Liver (tissue), 9 donors: ENCODE results near the gene TESK2. TPM values are rescaled to one million over a fixed set of nuclear protein-coding genes. Genes with fewer than 3 reads are reported as not detected.

Experiments used
- DNase-seq: peaks from one replicate; pipeline ENCODE4 v3.0.0-alpha.2; 2017; ENCODE audit warnings: low spot score
- H3K27ac ChIP-seq, 2 donors: one replicate each; pipeline ENCODE4 v1.7.0; 2013; ENCODE audit warnings: inconsistent platforms in 2 of 2, low read length in 2 of 2, control low read depth in 1 of 2, low read depth in 1 of 2, mild to moderate bottlenecking in 1 of 2
- H3K27me3 ChIP-seq, 4 donors: one replicate each; pipeline versions ENCODE4 v1.6.1 to v1.7.0; 2013; ENCODE audit warnings: low read length in 3 of 4, inconsistent platforms in 1 of 4, mild to moderate bottlenecking in 1 of 4, moderate library complexity in 1 of 4; ENCODE audit not compliant: control insufficient read depth in 4 of 4, insufficient read depth in 4 of 4
- H3K36me3 ChIP-seq, 4 donors: one replicate each; pipeline versions ENCODE4 v1.6.1 to v1.7.0; 2013; ENCODE audit warnings: low read length in 3 of 4, mild to moderate bottlenecking in 3 of 4, low read depth in 1 of 4, moderate library complexity in 1 of 4; ENCODE audit not compliant: control insufficient read depth in 4 of 4, insufficient read depth in 3 of 4
- H3K4me1 ChIP-seq, 4 donors: one replicate each; pipeline versions ENCODE4 v1.6.1 to v1.7.0; 2013; ENCODE audit warnings: low read length in 3 of 4, mild to moderate bottlenecking in 3 of 4, moderate library complexity in 1 of 4; ENCODE audit not compliant: control insufficient read depth in 4 of 4, insufficient read depth in 4 of 4
- H3K4me3 ChIP-seq, 3 donors: one replicate each; pipeline versions ENCODE4 v1.6.1 to v1.7.0; 2013; ENCODE audit warnings: low read length in 3 of 3, control low read depth in 1 of 3, low read depth in 1 of 3, mild to moderate bottlenecking in 1 of 3
- H3K9ac ChIP-seq, 2 donors: one replicate each; pipeline ENCODE4 v1.7.0; 2013; ENCODE audit warnings: low read length in 2 of 2, mild to moderate bottlenecking in 2 of 2, moderate library complexity in 2 of 2, control low read depth in 1 of 2, low read depth in 1 of 2
- H3K9me3 ChIP-seq, 4 donors: one replicate each; pipeline versions ENCODE4 v1.6.1 to v1.7.0; 2013; ENCODE audit warnings: low read length in 3 of 4; ENCODE audit not compliant: control insufficient read depth in 4 of 4
- FOXA1 ChIP-seq: IDR thresholded peaks from 2 replicates; pipeline ENCODE4 v1.6.1; 2016; ENCODE audit warnings: antibody characterized with exemption
- FOXA2 ChIP-seq: IDR thresholded peaks from 2 replicates; pipeline ENCODE4 v1.6.1; 2016; ENCODE audit warnings: antibody characterized with exemption
- GABPA ChIP-seq, 2 donors: IDR thresholded peaks in 1 of 2; conservative IDR thresholded peaks in 1 of 2; 2 replicates each; pipeline ENCODE4 v1.6.1; 2016; ENCODE audit warnings: antibody characterized with exemption in 2 of 2, mild to moderate bottlenecking in 1 of 2, moderate library complexity in 1 of 2
- HNF4A ChIP-seq, 2 donors: conservative IDR thresholded peaks; 2 replicates each; pipeline ENCODE4 v1.6.1; 2016; ENCODE audit warnings: antibody characterized with exemption in 2 of 2, mild to moderate bottlenecking in 2 of 2
- HNF4G ChIP-seq: IDR thresholded peaks from 2 replicates; pipeline ENCODE4 v1.6.1; 2016; ENCODE audit warnings: antibody characterized with exemption
- JUND ChIP-seq, 2 donors: IDR thresholded peaks; 2 replicates each; pipeline ENCODE4 v1.6.1; 2016; ENCODE audit warnings: antibody characterized with exemption in 2 of 2
- NR2F2 ChIP-seq: IDR thresholded peaks from 2 replicates; pipeline ENCODE4 v1.6.1; 2016; ENCODE audit warnings: antibody characterized with exemption
- RAD21 ChIP-seq, 2 donors: IDR thresholded peaks; 2 replicates each; pipeline ENCODE4 v1.6.1; 2016; ENCODE audit warnings: antibody characterized with exemption in 2 of 2, mild to moderate bottlenecking in 2 of 2
- RXRA ChIP-seq, 2 donors: IDR thresholded peaks; 2 replicates each; pipeline ENCODE4 v1.6.1; 2017 to 2018; ENCODE audit warnings: antibody characterized with exemption in 2 of 2, mild to moderate bottlenecking in 1 of 2
- SP1 ChIP-seq: IDR thresholded peaks from 2 replicates; pipeline ENCODE4 v1.6.1; 2018; ENCODE audit warnings: antibody characterized with exemption, mild to moderate bottlenecking
- TAF1 ChIP-seq: conservative IDR thresholded peaks from 2 replicates; pipeline ENCODE4 v1.6.1; 2016; ENCODE audit warnings: antibody characterized with exemption, mild to moderate bottlenecking
- YY1 ChIP-seq: IDR thresholded peaks from 2 replicates; pipeline ENCODE4 v1.6.1; 2016; ENCODE audit warnings: antibody characterized with exemption, mild to moderate bottlenecking
- WGBS: extraction: QIAGEN DNeasy Blood & Tissue Kit; methylation state at CpG from one replicate; pipeline ENCODE4 v1.1.7; 2013; 5-methylcytosine and 5-hydroxymethylcytosine counted together
- polyA plus RNA-seq, 2 donors: library from polyadenylated mRNA; stranded (reverse) in 1 of 2; unstranded in 1 of 2; fragments of 200-250 nt in 1 of 2; fragments of >200 nt in 1 of 2; fragmentation: Nextera tagmentation in 1 of 2; extraction: Ambion mirVana in 1 of 2; gene quantifications; one replicate each; pipeline versions ENCODE4 v1.2.1 to v1.2.3, GENCODE V29; 2013 to 2015
- total RNA-seq, 2 donors: library from RNA; depleted of rRNA; stranded (reverse); fragments of >200 nt; gene quantifications; one replicate each; pipeline ENCODE4 v1.2.3, GENCODE V29; 2014
- TF ChIP-seq, protein P1 (sequence below): IDR thresholded peaks from 2 replicates; pipeline ENCODE4 v1.6.1; 2016; ENCODE audit warnings: antibody characterized with exemption
- TF ChIP-seq, protein P2 (sequence below): IDR thresholded peaks from 2 replicates; pipeline ENCODE4 v1.6.1; 2016; ENCODE audit warnings: antibody characterized with exemption
- TF ChIP-seq, protein P3 (sequence below): IDR thresholded peaks from 2 replicates; pipeline ENCODE4 v1.6.1; 2016; ENCODE audit warnings: antibody characterized with exemption, mild to moderate bottlenecking
- donor health status: healthy.
- donor health status: healthy.
- donor health status: healthy.
- donor health status: healthy.
- donor health status: healthy.

The TESK2 gene
- total and polyA plus RNA-seq, 4 donors, result 2.4 to 8.2 (median 5.2) TPM

DNA sequence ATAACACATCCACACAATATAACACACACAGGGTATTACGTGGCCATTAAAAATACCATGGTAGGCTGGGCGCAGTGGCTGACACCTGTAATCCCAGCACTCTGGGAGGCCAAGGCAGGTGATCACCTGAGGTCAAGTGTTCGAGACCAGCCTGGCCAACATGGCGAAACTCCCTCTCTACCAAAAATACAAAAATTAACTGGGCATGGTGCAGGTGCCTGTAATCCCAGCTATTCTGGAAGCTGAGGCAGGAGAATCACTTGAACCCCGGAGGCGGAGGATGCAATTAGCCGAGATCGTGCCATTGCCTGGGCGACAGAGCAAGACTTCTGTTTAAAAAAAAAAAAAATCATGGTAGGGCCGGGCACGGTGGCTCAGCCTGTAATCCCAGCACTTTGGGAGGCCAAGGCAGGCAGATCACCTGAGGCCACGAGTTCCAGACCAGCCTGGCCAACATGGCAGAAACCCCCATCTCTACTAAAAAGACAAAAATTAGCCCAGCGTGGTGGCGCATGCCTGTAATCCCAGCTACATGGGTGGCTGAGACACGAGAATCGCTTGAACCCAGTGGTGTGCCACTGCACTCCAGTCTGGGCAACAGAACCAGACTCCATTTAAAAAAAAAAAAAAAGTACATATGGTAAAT is 188.3 kb downstream of the TESK2 start:
- peak overlapping the region in 1 of 2 donors; percentile 66 for H3K9ac ChIP-seq
- H3K27ac ChIP-seq, result peak overlapping the region in 1 of 2 donors; percentile 49
- H3K27me3 ChIP-seq, result no peaks in the 10 kb centered on the region
- peak overlapping the region in 2 of 3 donors; percentile 61 to 65 for H3K4me3 ChIP-seq
- H3K9me3 ChIP-seq, result no peaks in the 10 kb centered on the region
- DNase-seq, result no peak
- peaks cover 3 to 22% (median 12%) of the 10 kb centered on the region in 4 donors for H3K4me1 ChIP-seq
- TF ChIP-seq JUND (IDR thresholded peaks at IDR 0.05) (no peak), TAF1 (no peak), RXRA (IDR thresholded peaks at IDR 0.05) (no peak), YY1 (no peak), NR2F2 (no peak), SP1 (no peak), HNF4G (no peak), HNF4A (conservative IDR thresholded peaks at IDR 0.05) (no peak), FOXA1 (no peak), GABPA (IDR thresholded peaks at IDR 0.05 in 1 of 2, conservative IDR thresholded peaks at IDR 0.05 in 1 of 2) (no peak)
- TF ChIP-seq, protein P1, sequence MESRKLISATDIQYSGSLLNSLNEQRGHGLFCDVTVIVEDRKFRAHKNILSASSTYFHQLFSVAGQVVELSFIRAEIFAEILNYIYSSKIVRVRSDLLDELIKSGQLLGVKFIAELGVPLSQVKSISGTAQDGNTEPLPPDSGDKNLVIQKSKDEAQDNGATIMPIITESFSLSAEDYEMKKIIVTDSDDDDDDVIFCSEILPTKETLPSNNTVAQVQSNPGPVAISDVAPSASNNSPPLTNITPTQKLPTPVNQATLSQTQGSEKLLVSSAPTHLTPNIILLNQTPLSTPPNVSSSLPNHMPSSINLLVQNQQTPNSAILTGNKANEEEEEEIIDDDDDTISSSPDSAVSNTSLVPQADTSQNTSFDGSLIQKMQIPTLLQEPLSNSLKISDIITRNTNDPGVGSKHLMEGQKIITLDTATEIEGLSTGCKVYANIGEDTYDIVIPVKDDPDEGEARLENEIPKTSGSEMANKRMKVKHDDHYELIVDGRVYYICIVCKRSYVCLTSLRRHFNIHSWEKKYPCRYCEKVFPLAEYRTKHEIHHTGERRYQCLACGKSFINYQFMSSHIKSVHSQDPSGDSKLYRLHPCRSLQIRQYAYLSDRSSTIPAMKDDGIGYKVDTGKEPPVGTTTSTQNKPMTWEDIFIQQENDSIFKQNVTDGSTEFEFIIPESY, result no peak
- 92% methylated on average over 16 of the region's 16 CpGs for WGBS
- no peaks in the 10 kb centered on the region for H3K36me3 ChIP-seq

DNA sequence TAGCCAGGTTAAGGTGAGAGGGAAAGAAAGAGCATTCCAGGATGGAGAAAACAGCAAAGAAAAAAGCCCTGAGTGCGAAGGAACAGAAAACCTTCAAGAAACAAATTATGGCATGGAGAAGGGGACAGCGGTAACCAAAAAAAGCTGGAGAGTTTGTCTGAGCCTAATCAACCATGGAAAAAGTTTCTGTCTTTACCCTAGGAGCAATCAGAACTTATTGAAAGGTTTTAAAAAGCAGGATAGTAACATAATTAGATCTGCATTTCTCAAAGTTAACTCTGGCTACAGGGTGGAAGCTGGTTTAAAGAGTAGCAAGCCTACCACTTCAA is 190.3 kb downstream of the TESK2 start:
- Histone ChIP-seq H3K27ac (no peak overlapping the region), H3K9me3 (no peaks in the 10 kb centered on the region), H3K27me3 (no peaks in the 10 kb centered on the region), H3K9ac (no peak overlapping the region), H3K4me3 (no peak overlapping the region), H3K36me3 (no peaks in the 10 kb centered on the region), H3K4me1 (peaks cover 3 to 22% (median 12%) of the 10 kb centered on the region in 4 donors)
- no peak for DNase-seq
- TF ChIP-seq RXRA (IDR thresholded peaks at IDR 0.05) (no peak), JUND (IDR thresholded peaks at IDR 0.05) (no peak), NR2F2 (peak; percentile 7)
- TF ChIP-seq, protein P2, sequence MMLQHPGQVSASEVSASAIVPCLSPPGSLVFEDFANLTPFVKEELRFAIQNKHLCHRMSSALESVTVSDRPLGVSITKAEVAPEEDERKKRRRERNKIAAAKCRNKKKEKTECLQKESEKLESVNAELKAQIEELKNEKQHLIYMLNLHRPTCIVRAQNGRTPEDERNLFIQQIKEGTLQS, result no peak
- WGBS, result 62% methylated on average over 2 of the region's 2 CpGs

DNA sequence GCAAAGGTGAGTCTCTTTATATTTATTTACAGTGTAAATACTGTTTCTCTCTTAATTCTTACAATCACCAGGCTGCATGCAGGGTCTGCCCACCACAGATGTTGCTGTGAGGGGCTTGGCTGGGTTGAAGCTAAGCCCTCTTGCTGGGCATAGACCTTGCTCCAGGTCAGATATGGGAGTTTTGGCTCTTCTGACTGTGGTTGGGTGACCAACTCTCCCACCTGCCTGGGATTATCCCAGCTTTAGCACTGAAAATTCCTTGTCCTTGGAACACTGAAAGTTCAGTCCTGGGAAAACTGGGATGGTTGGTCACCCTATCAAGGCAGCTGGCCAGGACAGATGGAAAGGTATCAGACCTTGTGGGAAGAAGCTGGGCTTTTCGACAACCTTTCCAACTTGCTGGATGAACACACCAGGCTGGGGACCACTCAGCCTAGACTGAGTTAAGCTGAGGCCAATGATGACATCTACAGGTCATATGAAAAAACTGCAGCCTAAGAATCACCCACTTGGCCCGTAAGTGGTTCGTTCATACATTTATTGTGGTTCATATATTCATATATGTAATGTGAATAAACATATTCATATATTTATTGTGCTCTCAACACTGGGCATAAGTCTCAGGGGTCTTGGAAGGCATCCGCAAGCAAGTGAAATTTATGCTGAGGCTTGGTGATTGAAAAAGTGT is 190.8 kb downstream of the TESK2 start:
- Histone ChIP-seq H3K27me3 (no peaks in the 10 kb centered on the region), H3K4me1 (peaks cover 3 to 20% (median 11%) of the 10 kb centered on the region in 4 donors), H3K36me3 (no peaks in the 10 kb centered on the region), H3K9me3 (no peaks in the 10 kb centered on the region), H3K27ac (no peak overlapping the region), H3K9ac (no peak overlapping the region), H3K4me3 (no peak overlapping the region)
- 15% methylated on average over 4 of the region's 4 CpGs for WGBS
- DNase-seq, result no peak
- no peak for TF ChIP-seq JUND (IDR thresholded peaks at IDR 0.05)
- TF ChIP-seq FOXA2, result no peak
- TF ChIP-seq GABPA (IDR thresholded peaks at IDR 0.05 in 1 of 2, conservative IDR thresholded peaks at IDR 0.05 in 1 of 2), result no peak
- TF ChIP-seq, protein P2, result no peak
- TF ChIP-seq HNF4G, result no peak
- no peak for TF ChIP-seq SP1
- TF ChIP-seq, protein P1, result no peak
- TF ChIP-seq YY1, result no peak
- no peak for TF ChIP-seq FOXA1
- peak; percentile 93 to 95 for TF ChIP-seq RAD21 (IDR thresholded peaks at IDR 0.05)
- TF ChIP-seq HNF4A (conservative IDR thresholded peaks at IDR 0.05), result no peak
- TF ChIP-seq, protein P3, sequence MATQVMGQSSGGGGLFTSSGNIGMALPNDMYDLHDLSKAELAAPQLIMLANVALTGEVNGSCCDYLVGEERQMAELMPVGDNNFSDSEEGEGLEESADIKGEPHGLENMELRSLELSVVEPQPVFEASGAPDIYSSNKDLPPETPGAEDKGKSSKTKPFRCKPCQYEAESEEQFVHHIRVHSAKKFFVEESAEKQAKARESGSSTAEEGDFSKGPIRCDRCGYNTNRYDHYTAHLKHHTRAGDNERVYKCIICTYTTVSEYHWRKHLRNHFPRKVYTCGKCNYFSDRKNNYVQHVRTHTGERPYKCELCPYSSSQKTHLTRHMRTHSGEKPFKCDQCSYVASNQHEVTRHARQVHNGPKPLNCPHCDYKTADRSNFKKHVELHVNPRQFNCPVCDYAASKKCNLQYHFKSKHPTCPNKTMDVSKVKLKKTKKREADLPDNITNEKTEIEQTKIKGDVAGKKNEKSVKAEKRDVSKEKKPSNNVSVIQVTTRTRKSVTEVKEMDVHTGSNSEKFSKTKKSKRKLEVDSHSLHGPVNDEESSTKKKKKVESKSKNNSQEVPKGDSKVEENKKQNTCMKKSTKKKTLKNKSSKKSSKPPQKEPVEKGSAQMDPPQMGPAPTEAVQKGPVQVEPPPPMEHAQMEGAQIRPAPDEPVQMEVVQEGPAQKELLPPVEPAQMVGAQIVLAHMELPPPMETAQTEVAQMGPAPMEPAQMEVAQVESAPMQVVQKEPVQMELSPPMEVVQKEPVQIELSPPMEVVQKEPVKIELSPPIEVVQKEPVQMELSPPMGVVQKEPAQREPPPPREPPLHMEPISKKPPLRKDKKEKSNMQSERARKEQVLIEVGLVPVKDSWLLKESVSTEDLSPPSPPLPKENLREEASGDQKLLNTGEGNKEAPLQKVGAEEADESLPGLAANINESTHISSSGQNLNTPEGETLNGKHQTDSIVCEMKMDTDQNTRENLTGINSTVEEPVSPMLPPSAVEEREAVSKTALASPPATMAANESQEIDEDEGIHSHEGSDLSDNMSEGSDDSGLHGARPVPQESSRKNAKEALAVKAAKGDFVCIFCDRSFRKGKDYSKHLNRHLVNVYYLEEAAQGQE, result no peak
- peak; percentile 11 for TF ChIP-seq NR2F2
